ENCODE results near the gene CCDC200. TPM values are rescaled to one million over a fixed set of nuclear protein-coding genes. Genes with fewer than 3 reads are reported as not detected.

The CCDC200 gene
- total RNA-seq, 1 experiment from 2014 or later: not detected

DNA sequence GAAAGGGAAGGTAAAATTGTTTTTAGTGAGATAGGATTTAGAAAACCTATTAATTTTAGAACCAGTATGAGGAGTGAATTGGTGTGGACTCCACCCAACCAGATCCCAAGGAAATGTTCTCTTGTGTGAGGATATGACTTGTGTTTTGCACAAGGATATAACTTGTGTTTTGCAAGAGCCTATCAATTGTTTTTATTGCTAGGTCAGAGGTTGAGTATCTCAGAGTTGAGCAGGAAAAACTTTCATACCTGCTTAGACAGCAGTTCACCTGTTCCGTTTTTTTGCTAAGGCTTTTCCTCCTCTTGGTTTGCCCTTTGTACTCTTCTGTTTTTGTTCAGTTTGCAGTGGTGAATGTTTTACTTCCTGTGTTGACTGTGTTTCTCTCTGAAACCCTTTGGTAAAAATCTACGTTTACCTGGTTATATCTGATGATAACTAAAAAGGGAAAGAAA, 52.3 kb downstream of the CCDC200 start:
- no peak overlapping the region for H2BK12ac ChIP-seq (ENCODE audit: insufficient read length, low read depth, low read length)
- H3K27me3 ChIP-seq (ENCODE audit: insufficient read depth, low read length): no peaks in the 10 kb centered on the region
- Mint-ChIP-seq H3K27ac (no peak overlapping the region), H3K36me3 (ENCODE audit: insufficient read depth in 1 of 3, low read depth in 3 of 3) (peaks cover 3 to 24% (median 23%) of the 10 kb centered on the region in 3 experiments; a peak in 6 of 7 replicates), H3K4me1 (peaks cover 8 to 10% of the 10 kb centered on the region in 2 experiments), H3K4me3 (no peak overlapping the region), H3K9me3 (no peaks in the 10 kb centered on the region), H3K27me3 (ENCODE audit: low read depth) (no peaks in the 10 kb centered on the region)
- H3T11ph ChIP-seq (ENCODE audit: low read length): no peak overlapping the region
- H2BK5ac ChIP-seq (ENCODE audit: insufficient read length, low read length): no peak overlapping the region
- no peak overlapping the region for H3K4me2 ChIP-seq (ENCODE audit: insufficient read depth, insufficient read length, low read length)
- H3K79me1 ChIP-seq (ENCODE audit: insufficient read depth, low read depth, low read length, poor library complexity, severe bottlenecking): peaks cover 5% of the 10 kb centered on the region
- no peak overlapping the region for H3K27ac ChIP-seq (ENCODE audit: insufficient read length, low read depth, low read length)
- no peak overlapping the region for H4K5ac ChIP-seq (ENCODE audit: insufficient read length, low read depth, low read length)
- H2BK15ac ChIP-seq (ENCODE audit: low read depth, low read length): no peak overlapping the region
- H3K9me3 ChIP-seq (ENCODE audit: control insufficient read depth, low read depth, low read length): no peaks in the 10 kb centered on the region
- no peak for DNase-seq
- H4K91ac ChIP-seq (ENCODE audit: insufficient read length, low read depth, low read length): no peak overlapping the region
- H4K8ac ChIP-seq (replicated peaks; ENCODE audit: insufficient read length, low read depth, low read length): no peak overlapping the region
- H2BK120ac ChIP-seq (ENCODE audit: low read depth, low read length, poor library complexity, severe bottlenecking): no peak overlapping the region
- H3K56ac ChIP-seq (ENCODE audit: insufficient read length, low read depth, low read length): no peak overlapping the region
- H3K14ac ChIP-seq (ENCODE audit: insufficient read depth, low read length): no peak overlapping the region
- no peaks in the 10 kb centered on the region for H4K20me1 ChIP-seq (ENCODE audit: control insufficient read depth, insufficient read depth, insufficient read length)
- H3K18ac ChIP-seq (ENCODE audit: insufficient read length, low read depth, low read length): no peak overlapping the region
- H2AK5ac ChIP-seq (ENCODE audit: insufficient read length, low read length): no peak overlapping the region
- no peak for TF ChIP-seq CTCF (conservative IDR thresholded peaks at IDR 0.05)
- no peak overlapping the region for H3K4ac ChIP-seq (ENCODE audit: low read depth, low read length)
- H3K79me2 ChIP-seq (ENCODE audit: insufficient read depth, low read length): no peaks in the 10 kb centered on the region
- H2BK20ac ChIP-seq (ENCODE audit: low read depth, low read length, poor library complexity, severe bottlenecking): no peak overlapping the region
- no peaks in the 10 kb centered on the region for H3K4me1 ChIP-seq (ENCODE audit: insufficient read depth, low read length)
- H3K23me2 ChIP-seq (ENCODE audit: insufficient read length, low read depth, low read length, poor library complexity, severe bottlenecking): peaks cover 4% of the 10 kb centered on the region
- no peak overlapping the region for H3K23ac ChIP-seq (ENCODE audit: insufficient read length, low read depth, low read length)
- H3K9ac ChIP-seq (ENCODE audit: extremely low read depth, insufficient read length, low read length): no peak overlapping the region
- no CpG with 5 or more reads among the region's 2 CpGs for WGBS (ENCODE audit: extremely low coverage, insufficient read length, low lambda C conversion rate)
- no peak overlapping the region for H2AFZ ChIP-seq (ENCODE audit: low read length)
